GM06990 (cell line): ENCODE results near the gene COPS6.

Experiments
- DNase-seq: peaks from one replicate; pipeline ENCODE4 v3.0.0-alpha.2; 2011; ENCODE audit not compliant: insufficient read length; ENCODE audit errors: extremely low read depth
- H3K27me3 ChIP-seq: replicated peaks from 2 replicates; pipeline ENCODE4 v1.6.0; 2011; ENCODE audit warnings: low read length; ENCODE audit not compliant: control insufficient read depth, insufficient read depth
- H3K36me3 ChIP-seq: 2 replicates; pipeline ENCODE4 v1.5.1; 2011; ENCODE audit warnings: low read length; ENCODE audit not compliant: control insufficient read depth, insufficient read depth
- H3K4me3 ChIP-seq: replicated peaks from 2 replicates; pipeline ENCODE4 v1.5.1; 2011; ENCODE audit warnings: low read depth, mild to moderate bottlenecking, control low read depth, low read length
- TF ChIP-seq, protein P1 (sequence below): IDR thresholded peaks from 2 replicates; pipeline ENCODE4 v1.5.1; 2011; ENCODE audit warnings: low read length, control low read depth, mild to moderate bottlenecking, inconsistent platforms; ENCODE audit not compliant: insufficient read depth, poor library complexity, severe bottlenecking

COPS6 gene

DNA sequence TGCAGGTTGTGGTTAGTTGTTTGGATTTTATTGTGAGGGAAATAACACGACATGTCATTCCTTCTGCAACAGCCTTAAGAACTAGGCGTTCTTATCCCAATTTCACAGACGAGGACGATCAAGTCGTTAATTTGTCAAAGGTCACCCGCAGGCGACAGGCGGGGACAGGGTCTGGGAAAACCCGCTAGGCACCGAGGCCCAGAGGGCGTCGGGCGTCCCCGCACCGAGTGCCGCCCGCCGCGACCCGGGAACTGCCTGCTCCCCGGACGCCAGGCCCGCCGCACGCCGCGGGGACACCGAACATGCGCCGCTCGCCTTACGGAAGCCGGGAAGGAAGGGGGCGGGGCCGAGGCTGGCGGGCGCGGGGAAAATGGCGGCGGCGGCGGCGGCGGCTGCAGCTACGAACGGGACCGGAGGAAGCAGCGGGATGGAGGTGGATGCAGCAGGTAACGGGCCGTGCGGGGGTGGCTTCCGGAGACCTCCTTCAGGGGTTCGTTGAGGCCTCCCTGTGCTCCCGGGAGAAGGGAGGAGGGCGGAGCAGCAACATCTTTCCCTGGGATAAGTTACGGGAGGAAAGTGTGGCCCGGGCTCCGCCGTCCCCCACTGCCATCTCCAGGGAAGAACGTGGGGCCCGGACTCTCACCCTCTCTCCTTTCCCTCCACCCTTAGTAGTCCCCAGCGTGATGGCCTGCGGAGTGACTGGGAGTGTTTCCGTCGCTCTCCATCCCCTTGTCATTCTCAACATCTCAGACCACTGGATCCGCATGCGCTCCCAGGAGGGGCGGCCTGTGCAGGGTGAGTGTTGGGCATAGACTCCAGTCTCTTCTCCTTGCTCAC is at the start of gene COPS6:
Gene COPS6, plus strand, starts transcription at position 349 of the 837 bp plus-strand sequence. Its CDS starts 22 bp downstream, at position 371.
- peak within 1 kb of the TSS; percentile 87 for H3K4me3 ChIP-seq
- TF ChIP-seq, protein P1, sequence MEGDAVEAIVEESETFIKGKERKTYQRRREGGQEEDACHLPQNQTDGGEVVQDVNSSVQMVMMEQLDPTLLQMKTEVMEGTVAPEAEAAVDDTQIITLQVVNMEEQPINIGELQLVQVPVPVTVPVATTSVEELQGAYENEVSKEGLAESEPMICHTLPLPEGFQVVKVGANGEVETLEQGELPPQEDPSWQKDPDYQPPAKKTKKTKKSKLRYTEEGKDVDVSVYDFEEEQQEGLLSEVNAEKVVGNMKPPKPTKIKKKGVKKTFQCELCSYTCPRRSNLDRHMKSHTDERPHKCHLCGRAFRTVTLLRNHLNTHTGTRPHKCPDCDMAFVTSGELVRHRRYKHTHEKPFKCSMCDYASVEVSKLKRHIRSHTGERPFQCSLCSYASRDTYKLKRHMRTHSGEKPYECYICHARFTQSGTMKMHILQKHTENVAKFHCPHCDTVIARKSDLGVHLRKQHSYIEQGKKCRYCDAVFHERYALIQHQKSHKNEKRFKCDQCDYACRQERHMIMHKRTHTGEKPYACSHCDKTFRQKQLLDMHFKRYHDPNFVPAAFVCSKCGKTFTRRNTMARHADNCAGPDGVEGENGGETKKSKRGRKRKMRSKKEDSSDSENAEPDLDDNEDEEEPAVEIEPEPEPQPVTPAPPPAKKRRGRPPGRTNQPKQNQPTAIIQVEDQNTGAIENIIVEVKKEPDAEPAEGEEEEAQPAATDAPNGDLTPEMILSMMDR: no peak
- DNase-seq: peak; percentile 84
- no peaks in the 10 kb centered on the region for H3K27me3 ChIP-seq
- H3K36me3 ChIP-seq: peaks cover 31% of the 10 kb centered on the region

DNA sequence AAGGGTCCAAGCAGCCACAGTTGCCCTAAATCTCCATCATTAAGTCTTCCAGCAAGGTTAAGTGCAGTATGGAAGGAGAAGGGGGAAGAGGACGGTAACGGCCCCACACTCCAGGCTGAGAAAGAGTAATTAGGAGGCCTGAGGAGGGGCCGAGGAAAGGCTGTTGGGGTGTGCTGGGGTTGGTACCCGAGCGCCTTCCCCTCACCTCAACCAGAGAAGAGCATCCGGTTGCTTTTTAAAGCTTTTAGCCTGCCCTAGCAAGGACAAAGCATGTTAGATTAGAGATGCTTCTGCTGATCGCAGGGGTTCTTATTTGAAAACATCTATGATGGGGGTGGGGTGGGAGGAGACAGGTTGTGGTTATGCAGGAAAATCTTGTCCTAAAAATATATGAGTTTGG is 48.2 kb upstream of the COPS6 start:
- Histone ChIP-seq H3K36me3 (no peaks in the 10 kb centered on the region; the same call in 1 of the 2 replicates), H3K27me3 (no peaks in the 10 kb centered on the region), H3K4me3 (no peak overlapping the region)
- no peak for DNase-seq
- TF ChIP-seq, protein P1: no peak

DNA sequence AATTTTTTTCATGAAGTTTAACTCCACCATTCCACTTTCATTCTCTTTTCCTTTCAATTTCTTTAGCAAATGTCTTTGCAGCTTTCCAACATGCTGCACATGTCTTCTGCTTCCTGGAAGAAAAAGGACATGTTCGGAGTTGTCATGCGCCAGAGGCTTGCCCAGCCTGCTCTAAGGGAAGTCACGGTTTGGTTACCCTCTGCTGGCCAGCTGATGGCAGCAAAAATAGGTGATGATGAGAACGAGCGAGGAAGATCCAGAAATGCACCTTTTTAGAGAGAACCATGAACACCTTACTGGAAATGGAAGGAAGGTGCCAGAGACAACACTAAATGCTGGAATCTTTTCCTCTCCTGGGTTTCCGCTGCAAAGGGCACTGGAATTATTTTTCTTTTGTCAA is 44.1 kb upstream of the COPS6 start:
- TF ChIP-seq, protein P1: peak; percentile 23
- Histone ChIP-seq H3K4me3 (no peak overlapping the region), H3K27me3 (no peaks in the 10 kb centered on the region), H3K36me3 (no peaks in the 10 kb centered on the region)
- DNase-seq: no peak

- H3K36me3 ChIP-seq: peaks cover 1% of the 10 kb centered on the region; the same call in 1 of the 2 replicates
- H3K27me3 ChIP-seq: no peaks in the 10 kb centered on the region
- DNase-seq: no peak
- TF ChIP-seq, protein P1: no peak
- no peak overlapping the region for H3K4me3 ChIP-seq
Measured at GRCh38 chr7:100048680-100049079, 40.1 kb upstream of the COPS6 start.

GRCh38 chr7:100049441-100050291 is 39.1 kb upstream of the COPS6 start, which contains the start of gene ZSCAN21:
TSS of gene ZSCAN21 (plus strand) at chr7:100049774. CDS start at chr7:100057007, 7,233 bp downstream.
- DNase-seq: peak; percentile 85
- TF ChIP-seq, protein P1: peak; percentile 43
- peaks cover 1% of the 10 kb centered on the region; the same call in 1 of the 2 replicates for H3K36me3 ChIP-seq
- no peaks in the 10 kb centered on the region for H3K27me3 ChIP-seq
- peak within 1 kb of the TSS; percentile 91 for H3K4me3 ChIP-seq
